ENCODE results near the gene KIAA1671. TPM values are rescaled to one million over a fixed set of nuclear protein-coding genes. Genes with fewer than 3 reads are reported as not detected.
"Not testable (repeated sequence)": the region's sequence is repeated elsewhere in the genome, so short reads cannot be mapped to it uniquely, and the experiment has no call there.

The KIAA1671 gene
- total RNA-seq, 1 donor from 2014 or later, result 17.6 TPM

DNA sequence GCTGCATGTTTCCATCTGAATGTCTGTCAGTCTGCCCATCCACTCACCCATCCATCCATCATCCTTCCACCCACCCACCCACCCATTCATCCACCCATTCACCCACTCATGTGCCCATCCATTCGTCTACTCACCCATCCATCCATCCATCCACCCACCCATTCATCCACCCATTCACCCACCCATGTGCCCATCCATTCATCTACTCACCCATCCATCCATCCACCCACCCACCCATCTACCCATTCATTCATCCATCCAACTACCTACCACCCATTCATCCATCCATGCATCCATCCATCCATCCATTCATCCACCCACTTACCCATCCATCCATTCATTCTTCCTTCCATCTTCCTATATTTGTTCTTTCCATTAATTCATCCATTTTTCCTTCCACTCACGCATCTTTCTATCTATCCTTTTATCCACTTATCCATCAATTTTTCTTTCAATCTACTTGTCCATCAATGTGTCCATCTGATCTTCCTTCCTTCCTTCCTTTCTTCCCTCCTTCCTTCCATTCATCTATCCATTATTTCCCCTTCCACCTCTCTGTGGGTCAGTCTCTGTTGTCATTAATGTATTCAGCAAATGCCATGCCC lies 255.1 kb downstream of the KIAA1671 start:
- no peaks in the 10 kb centered on the region for H3K9me3 Mint-ChIP-seq
- intact Hi-C loops (cut with micrococcal nuclease), result no loop called here
- no peaks in the 10 kb centered on the region for H3K36me3 Mint-ChIP-seq (ENCODE audit: low read depth)
- no peak overlapping the region for H3K27ac Mint-ChIP-seq
- H3K4me3 Mint-ChIP-seq, result no peak overlapping the region
- H3K4me1 Mint-ChIP-seq (ENCODE audit: low read depth), result no peaks in the 10 kb centered on the region
- DNase-seq (ENCODE audit: low spot score), result no peak
- no peaks in the 10 kb centered on the region for H3K27me3 Mint-ChIP-seq (ENCODE audit: insufficient read depth)

DNA sequence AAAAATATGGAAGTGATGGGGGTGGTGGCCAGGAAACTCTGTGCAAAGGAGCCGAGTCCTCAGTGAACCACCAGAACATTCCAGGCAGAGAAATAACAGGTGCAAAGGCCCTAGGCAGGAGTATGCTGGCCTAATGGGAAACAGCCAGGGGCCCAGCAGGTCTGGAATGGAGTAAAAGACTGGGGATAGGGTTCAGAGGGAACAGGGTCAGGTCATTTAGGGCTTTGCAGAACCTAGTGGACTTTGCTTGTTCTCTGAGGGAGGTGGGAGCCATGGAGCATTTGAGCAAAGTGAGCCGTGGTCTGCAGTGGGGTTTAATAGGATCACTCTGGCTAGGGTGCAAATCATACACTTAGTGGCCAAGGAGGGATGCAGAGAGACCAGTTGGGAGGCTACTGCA lies 255.8 kb downstream of the KIAA1671 start:
- H3K36me3 Mint-ChIP-seq (ENCODE audit: low read depth), result no peaks in the 10 kb centered on the region
- no peak overlapping the region for H3K4me3 Mint-ChIP-seq
- no peaks in the 10 kb centered on the region for H3K4me1 Mint-ChIP-seq (ENCODE audit: low read depth)
- H3K27ac Mint-ChIP-seq, result no peak overlapping the region
- H3K9me3 Mint-ChIP-seq, result peaks cover under 1% of the 10 kb centered on the region
- no peaks in the 10 kb centered on the region for H3K27me3 Mint-ChIP-seq (ENCODE audit: insufficient read depth)
- DNase-seq (ENCODE audit: low spot score), result no peak
- intact Hi-C loops (cut with micrococcal nuclease), result no loop called here

- no peaks in the 10 kb centered on the region for H3K27me3 Mint-ChIP-seq (ENCODE audit: insufficient read depth)
- no peaks in the 10 kb centered on the region for H3K4me1 Mint-ChIP-seq (ENCODE audit: low read depth)
- H3K4me3 Mint-ChIP-seq, result no peak overlapping the region
- H3K27ac Mint-ChIP-seq, result no peak overlapping the region
- no peak for DNase-seq (ENCODE audit: low spot score)
- intact Hi-C loops (cut with micrococcal nuclease), result no loop called here
- H3K9me3 Mint-ChIP-seq, result peaks cover 6% of the 10 kb centered on the region
- no peaks in the 10 kb centered on the region for H3K36me3 Mint-ChIP-seq (ENCODE audit: low read depth)
These were observed 256.4 kb downstream of the KIAA1671 start for GRCh38 chr22:25208743-25209505.

GRCh38 chr22:25210793-25211192 lies 258.3 kb downstream of the KIAA1671 start:
- Mint-ChIP-seq H3K36me3 (ENCODE audit: low read depth) (no peaks in the 10 kb centered on the region), H3K4me1 (ENCODE audit: low read depth) (no peaks in the 10 kb centered on the region), H3K4me3 (no peak overlapping the region), H3K27ac (no peak overlapping the region), H3K9me3 (peaks cover 6% of the 10 kb centered on the region), H3K27me3 (ENCODE audit: insufficient read depth) (no peaks in the 10 kb centered on the region)
- intact Hi-C loops (cut with micrococcal nuclease), result loop anchor here (10.0 kb wide), 1 partner anchor 574 kb away; no protein-coding TSS in a partner anchor
- no peak for DNase-seq (ENCODE audit: low spot score)

DNA sequence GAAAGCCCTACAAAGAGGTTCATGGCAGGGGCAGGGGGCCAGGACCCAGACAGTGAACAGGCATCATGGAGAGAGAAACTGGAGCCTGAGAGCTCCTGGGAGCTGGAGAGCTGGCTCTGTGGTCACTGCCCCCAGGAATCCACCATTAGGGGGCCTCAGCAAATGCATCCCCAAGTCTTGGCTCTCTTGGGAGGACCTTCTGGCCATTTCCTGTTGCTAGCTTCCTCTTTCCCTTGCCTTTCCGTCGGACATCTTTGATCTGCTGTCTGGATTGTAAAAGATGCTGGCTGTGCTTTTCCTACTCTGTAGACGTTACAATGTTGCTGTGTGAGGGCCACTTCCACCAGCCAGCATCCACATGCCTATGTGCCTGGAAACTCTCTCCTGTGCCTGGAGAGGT lies 259.8 kb downstream of the KIAA1671 start:
- no peaks in the 10 kb centered on the region for H3K36me3 Mint-ChIP-seq (ENCODE audit: low read depth)
- intact Hi-C loops (cut with micrococcal nuclease), result loop anchor here (10.0 kb wide), 1 partner anchor 572 kb away; no protein-coding TSS in a partner anchor
- H3K9me3 Mint-ChIP-seq, result peaks cover 6% of the 10 kb centered on the region
- H3K4me3 Mint-ChIP-seq, result no peak overlapping the region
- DNase-seq (ENCODE audit: low spot score), result no peak
- peaks cover 6% of the 10 kb centered on the region for H3K27me3 Mint-ChIP-seq (ENCODE audit: insufficient read depth)
- no peak overlapping the region for H3K27ac Mint-ChIP-seq
- no peaks in the 10 kb centered on the region for H3K4me1 Mint-ChIP-seq (ENCODE audit: low read depth)

- H3K9me3 Mint-ChIP-seq, result peaks cover 6% of the 10 kb centered on the region
- peaks cover 6% of the 10 kb centered on the region for H3K27me3 Mint-ChIP-seq (ENCODE audit: insufficient read depth)
- intact Hi-C loops (cut with micrococcal nuclease), result loop anchor here (10.0 kb wide), 1 partner anchor 572 kb away; no protein-coding TSS in a partner anchor
- no peak overlapping the region for H3K4me3 Mint-ChIP-seq
- DNase-seq (ENCODE audit: low spot score), result no peak
- H3K4me1 Mint-ChIP-seq (ENCODE audit: low read depth), result no peaks in the 10 kb centered on the region
- H3K27ac Mint-ChIP-seq, result no peak overlapping the region
- no peaks in the 10 kb centered on the region for H3K36me3 Mint-ChIP-seq (ENCODE audit: low read depth)
These were observed 260.7 kb downstream of the KIAA1671 start for GRCh38 chr22:25213221-25213620.

DNA sequence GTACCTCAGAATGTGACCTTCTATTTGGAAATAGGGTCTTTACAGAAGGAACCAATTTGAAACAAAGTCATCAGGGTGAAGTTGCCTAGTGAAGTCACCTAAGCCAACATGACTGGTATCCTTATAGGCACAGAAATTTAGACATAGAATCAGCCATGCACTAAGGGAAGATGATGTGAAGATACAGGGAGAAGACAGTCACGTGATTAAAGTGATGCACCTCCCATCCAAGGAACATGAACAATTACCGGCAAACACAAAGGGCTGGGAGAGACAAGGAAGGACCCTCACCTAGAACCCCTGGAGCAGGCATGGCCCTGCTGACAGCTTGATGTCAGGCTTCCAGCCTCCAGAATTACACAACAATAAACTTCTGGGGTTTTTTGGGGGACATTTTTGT lies 263.7 kb downstream of the KIAA1671 start:
- DNase-seq (ENCODE audit: low spot score), result no peak
- H3K9me3 Mint-ChIP-seq, result peaks cover 6% of the 10 kb centered on the region
- H3K27ac Mint-ChIP-seq, result no peak overlapping the region
- no peaks in the 10 kb centered on the region for H3K4me1 Mint-ChIP-seq (ENCODE audit: low read depth)
- H3K36me3 Mint-ChIP-seq (ENCODE audit: low read depth), result no peaks in the 10 kb centered on the region
- H3K27me3 Mint-ChIP-seq (ENCODE audit: insufficient read depth), result peaks cover 6% of the 10 kb centered on the region
- no peak overlapping the region for H3K4me3 Mint-ChIP-seq
- intact Hi-C loops (cut with micrococcal nuclease), result loop anchor here (10.0 kb wide), 1 partner anchor 569 kb away; no protein-coding TSS in a partner anchor

GRCh38 chr22:25219211-25219689 lies 266.7 kb downstream of the KIAA1671 start, which contains the start of gene CRYBB2:
CRYBB2 (plus strand) TSS chr22:25219639; CDS start chr22:25221430, 1,791 bp downstream.
- no peaks in the 10 kb centered on the region for H3K36me3 Mint-ChIP-seq (ENCODE audit: low read depth)
- peaks cover 6% of the 10 kb centered on the region for H3K27me3 Mint-ChIP-seq (ENCODE audit: insufficient read depth)
- intact Hi-C loops (cut with micrococcal nuclease), result loop anchor here (10.0 kb wide), 1 partner anchor 566 kb away; no protein-coding TSS in a partner anchor
- no peaks in the 10 kb centered on the region for H3K9me3 Mint-ChIP-seq
- no peak within 1 kb of the TSS for H3K27ac Mint-ChIP-seq
- no peaks in the 10 kb centered on the region for H3K4me1 Mint-ChIP-seq (ENCODE audit: low read depth)
- no peak for DNase-seq (ENCODE audit: low spot score)
- H3K4me3 Mint-ChIP-seq, result no peak within 1 kb of the TSS

- H3K36me3 Mint-ChIP-seq (ENCODE audit: low read depth), result no peaks in the 10 kb centered on the region
- peaks cover 11% of the 10 kb centered on the region for H3K27me3 Mint-ChIP-seq (ENCODE audit: insufficient read depth)
- intact Hi-C loops (cut with micrococcal nuclease), result loop anchor here (10.0 kb wide), 1 partner anchor 565 kb away; no protein-coding TSS in a partner anchor
- H3K27ac Mint-ChIP-seq, result no peak overlapping the region
- H3K9me3 Mint-ChIP-seq, result no peaks in the 10 kb centered on the region
- H3K4me1 Mint-ChIP-seq (ENCODE audit: low read depth), result no peaks in the 10 kb centered on the region
- no peak for DNase-seq (ENCODE audit: low spot score)
- no peak overlapping the region for H3K4me3 Mint-ChIP-seq
These were observed 267.5 kb downstream of the KIAA1671 start for GRCh38 chr22:25219948-25220442.

DNA sequence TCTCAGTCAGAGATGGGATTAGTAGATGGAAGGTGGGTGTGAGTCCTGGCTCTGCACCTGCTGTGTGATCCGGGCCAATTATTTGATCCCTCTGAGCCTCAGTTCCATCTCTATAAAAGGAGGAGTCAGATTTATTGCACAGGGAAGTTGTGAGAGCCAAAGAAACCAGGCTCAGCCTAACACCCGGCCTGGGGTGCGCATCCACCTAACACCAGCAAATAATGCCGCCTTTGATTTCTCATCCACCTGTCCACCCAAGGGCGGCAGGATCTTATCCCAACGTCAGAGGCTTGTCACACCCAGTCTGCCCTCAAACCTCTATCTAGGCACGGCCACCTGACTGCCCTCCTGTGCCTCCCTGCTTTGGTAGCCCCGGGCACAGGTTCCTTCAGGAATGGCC lies 269.3 kb downstream of the KIAA1671 start:
- peaks cover 7% of the 10 kb centered on the region for H3K27me3 Mint-ChIP-seq (ENCODE audit: insufficient read depth)
- no peak for DNase-seq (ENCODE audit: low spot score)
- H3K9me3 Mint-ChIP-seq, result no peaks in the 10 kb centered on the region
- no peaks in the 10 kb centered on the region for H3K36me3 Mint-ChIP-seq (ENCODE audit: low read depth)
- H3K4me1 Mint-ChIP-seq (ENCODE audit: low read depth), result no peaks in the 10 kb centered on the region
- intact Hi-C loops (cut with micrococcal nuclease), result no loop called here
- H3K27ac Mint-ChIP-seq, result no peak overlapping the region
- no peak overlapping the region for H3K4me3 Mint-ChIP-seq

GRCh38 chr22:25223269-25223850 lies 270.8 kb downstream of the KIAA1671 start:
- H3K27ac Mint-ChIP-seq, result no peak overlapping the region
- no peaks in the 10 kb centered on the region for H3K4me1 Mint-ChIP-seq (ENCODE audit: low read depth)
- H3K4me3 Mint-ChIP-seq, result no peak overlapping the region
- peaks cover 5% of the 10 kb centered on the region for H3K27me3 Mint-ChIP-seq (ENCODE audit: insufficient read depth)
- DNase-seq (ENCODE audit: low spot score), result no peak
- intact Hi-C loops (cut with micrococcal nuclease), result no loop called here
- H3K36me3 Mint-ChIP-seq (ENCODE audit: low read depth), result no peaks in the 10 kb centered on the region
- H3K9me3 Mint-ChIP-seq, result no peaks in the 10 kb centered on the region

- no peak for DNase-seq (ENCODE audit: low spot score)
- H3K27me3 Mint-ChIP-seq (ENCODE audit: insufficient read depth), result peaks cover 6% of the 10 kb centered on the region
- intact Hi-C loops (cut with micrococcal nuclease), result no loop called here
- H3K27ac Mint-ChIP-seq, result no peak overlapping the region
- no peaks in the 10 kb centered on the region for H3K4me1 Mint-ChIP-seq (ENCODE audit: low read depth)
- no peaks in the 10 kb centered on the region for H3K36me3 Mint-ChIP-seq (ENCODE audit: low read depth)
- no peak overlapping the region for H3K4me3 Mint-ChIP-seq
- no peaks in the 10 kb centered on the region for H3K9me3 Mint-ChIP-seq
These were observed 276.3 kb downstream of the KIAA1671 start for GRCh38 chr22:25228822-25229221.

GRCh38 chr22:25230760-25231159 lies 278.2 kb downstream of the KIAA1671 start:
- H3K4me1 Mint-ChIP-seq (ENCODE audit: low read depth); H3K27me3 Mint-ChIP-seq (ENCODE audit: insufficient read depth); H3K9me3 Mint-ChIP-seq; H3K27ac Mint-ChIP-seq; H3K36me3 Mint-ChIP-seq (ENCODE audit: low read depth); DNase-seq (ENCODE audit: low spot score); H3K4me3 Mint-ChIP-seq: not testable (repeated sequence)
- intact Hi-C loops (cut with micrococcal nuclease), result loop anchor here (10.0 kb wide), 1 partner anchor 1134 kb away; no protein-coding TSS in a partner anchor

Measured in activated T-helper 1 cell treated with anti-CD3 and anti-CD28 coated beads, Interleukin-12 subunit alpha, Interleukin-12 subunit beta, Interleukin-2, Interleukin-4 antibody, amounts not matched to agents 30 ng/mL and 10 ng/mL and 1 ng/mL, durations not matched to agents 14 hours and 24 hours and 36 hours (primary cell).